SK-N-SH (cell line): ENCODE data around the gene SLC13A3. TPM values are rescaled to one million over a fixed set of nuclear protein-coding genes. Genes with fewer than 3 reads are reported as not detected.
A peak's percentile ranks its signal among the peaks of the same experiment; 100 is the strongest.

Experiments used
- CTCF ChIA-PET: fragments of 300-600, 350-600 bp; formaldehyde crosslinking; extraction: SDS; loops from one replicate; lab custom pipeline; 2021; lab: Yijun Ruan, JAX
- POLR2A ChIA-PET: fragments of 350-600 bp; sonication (Branson Sonifier 250); formaldehyde crosslinking; extraction: SDS; loops from one replicate; lab custom pipeline; 2020; ENCODE audit warnings: antibody characterized with exemption, inconsistent platforms; lab: Yijun Ruan, JAX
- DNase-seq: peaks from one replicate; pipeline ENCODE4 v3.0.0; 2012
- H2AFZ ChIP-seq: fragments of 200-600 bp; sonication (generic); 2 replicates; pipeline ENCODE4 v1.8.1; 2016; ENCODE audit warnings: antibody characterized with exemption, mild to moderate bottlenecking, low read depth
- H3F3A ChIP-seq: fragments of 200-600 bp; sonication (generic); replicated peaks from 2 replicates; pipeline ENCODE3; 2016; ENCODE audit warnings: antibody characterized with exemption, mild to moderate bottlenecking; ENCODE audit not compliant: insufficient read depth
- H3K27ac ChIP-seq, 2 experiments: fragments of 200-500 bp in 1 of 2; fragments of 200-600 bp in 1 of 2; sonication (Bioruptor generic) in 1 of 2; sonication (generic), shearing (Covaris generic) in 1 of 2; 2 replicates each; pipeline versions ENCODE4 v1.5.1 to v1.6.1; 2014 to 2016; ENCODE audit warnings: low read depth in 2 of 2, inconsistent platforms in 1 of 2, low read length in 1 of 2, mild to moderate bottlenecking in 1 of 2, mixed read lengths in 1 of 2
- H3K27me3 ChIP-seq: fragments of 200-600 bp; sonication (generic), shearing (Covaris generic); 2 replicates; pipeline ENCODE4 v1.6.1; 2016; ENCODE audit warnings: mixed run types; ENCODE audit not compliant: insufficient read depth
- H3K36me3 ChIP-seq, 2 experiments: fragments of 200-500 bp in 1 of 2; fragments of 200-600 bp in 1 of 2; sonication (Bioruptor generic) in 1 of 2; sonication (generic) in 1 of 2; replicated peaks in 1 of 2; 2 replicates each; pipeline versions ENCODE3 to v1.5.1; 2014 to 2016; ENCODE audit warnings: low read length in 1 of 2, mild to moderate bottlenecking in 1 of 2; ENCODE audit not compliant: insufficient read depth in 2 of 2, control insufficient read depth in 1 of 2
- H3K4me1 ChIP-seq, 2 experiments: fragments of 200-500 bp in 1 of 2; fragments of 200-600 bp in 1 of 2; sonication (Bioruptor generic) in 1 of 2; sonication (generic), shearing (Covaris generic) in 1 of 2; 2 replicates each; pipeline versions ENCODE4 v1.5.1 to v1.6.1; 2014 to 2016; ENCODE audit warnings: low read depth in 1 of 2, low read length in 1 of 2, mixed run types in 1 of 2; ENCODE audit not compliant: insufficient read depth in 2 of 2, control insufficient read depth in 1 of 2
- H3K4me2 ChIP-seq: fragments of 200-600 bp; sonication (generic), shearing (Covaris generic); 2 replicates; pipeline ENCODE4 v1.6.1; 2017; ENCODE audit warnings: mixed run types
- H3K4me3 ChIP-seq, 2 experiments: fragments of 200-500 bp in 1 of 2; fragments of 200-600 bp in 1 of 2; sonication (Bioruptor generic) in 1 of 2; sonication (generic), shearing (Covaris generic) in 1 of 2; 2 replicates each; pipeline versions ENCODE4 v1.5.1 to v1.8.1; 2014 to 2016; ENCODE audit warnings: low read depth in 2 of 2, inconsistent platforms in 1 of 2, low read length in 1 of 2, mild to moderate bottlenecking in 1 of 2, mixed read lengths in 1 of 2, moderate library complexity in 1 of 2
- H3K79me2 ChIP-seq: fragments of 200-600 bp; sonication (generic); 2 replicates; pipeline ENCODE4 v1.8.1; 2017; ENCODE audit warnings: mild to moderate bottlenecking; ENCODE audit not compliant: insufficient read depth
- H3K9ac ChIP-seq: fragments of 200-600 bp; sonication (generic); 2 replicates; pipeline ENCODE4 v1.6.1; 2017; ENCODE audit warnings: mixed run types
- H3K9me2 ChIP-seq: fragments of 200-600 bp; sonication (generic); 2 replicates; pipeline ENCODE4 v1.6.1; 2017; ENCODE audit warnings: mixed run types
- H3K9me3 ChIP-seq: fragments of 200-600 bp; sonication (generic); 2 replicates; pipeline ENCODE4 v1.6.1; 2017; ENCODE audit warnings: mixed run types, mild to moderate bottlenecking, moderate library complexity
- H4K20me1 ChIP-seq: fragments of 200-600 bp; sonication (generic); 2 replicates; pipeline ENCODE4 v1.6.1; 2017; ENCODE audit warnings: mild to moderate bottlenecking, mixed run types; ENCODE audit not compliant: insufficient read depth
- ELF1 ChIP-seq: IDR thresholded peaks from 2 replicates; pipeline ENCODE4 v1.4.0; 2012
- EP300 ChIP-seq, 2 experiments: IDR thresholded peaks; 2 replicates each; pipeline versions ENCODE4 v1.4.0 to v1.6.1; 2012; ENCODE audit warnings: borderline replicate concordance in 1 of 2, low read depth in 1 of 2, low read length in 1 of 2
- EZH2phosphoT487 ChIP-seq: fragments of 200-600 bp; sonication (generic); IDR thresholded peaks from 2 replicates; pipeline ENCODE4 v1.6.1; 2017; ENCODE audit warnings: low read depth, mixed run types, mild to moderate bottlenecking, antibody characterized with exemption, moderate library complexity, borderline replicate concordance
- FOSL2 ChIP-seq: IDR thresholded peaks from 2 replicates; pipeline ENCODE4 v1.4.0; 2012; ENCODE audit warnings: low read depth, mild to moderate bottlenecking, moderate library complexity, borderline replicate concordance
- GATA2 ChIP-seq: sonication (generic); formaldehyde crosslinking; IDR thresholded peaks from 2 replicates; pipeline ENCODE4 v1.5.0; 2020; ENCODE audit warnings: mild to moderate bottlenecking, missing genetic modification reagents
- IRF3 ChIP-seq: fragments of 150-350 bp; IDR thresholded peaks from 2 replicates; pipeline ENCODE4 v1.6.1; 2016; ENCODE audit warnings: mild to moderate bottlenecking, low read depth, low read length
- MAX ChIP-seq: IDR thresholded peaks from 2 replicates; pipeline ENCODE4 v1.4.0; 2012; ENCODE audit warnings: low read depth
- MEF2A ChIP-seq: IDR thresholded peaks from 2 replicates; pipeline ENCODE4 v1.4.0; 2012; ENCODE audit warnings: low read depth, borderline replicate concordance
- MXI1 ChIP-seq: IDR thresholded peaks from 2 replicates; pipeline ENCODE4 v1.6.1; 2012; ENCODE audit warnings: mild to moderate bottlenecking, low read depth, low read length, improper control_type of control experiment
- PBX3 ChIP-seq: IDR thresholded peaks from 2 replicates; pipeline ENCODE4; 2012
- RCOR1 ChIP-seq: fragments of 150-350 bp; IDR thresholded peaks from 2 replicates; pipeline ENCODE4 v1.6.1; 2017; ENCODE audit warnings: antibody characterized with exemption, low read length
- TCF12 ChIP-seq: IDR thresholded peaks from 2 replicates; pipeline ENCODE4 v1.4.0; 2012
- TEAD4 ChIP-seq: IDR thresholded peaks from 2 replicates; pipeline ENCODE4 v1.4.0; 2012; ENCODE audit warnings: mild to moderate bottlenecking, borderline replicate concordance; ENCODE audit not compliant: insufficient read depth
- USF1 ChIP-seq: IDR thresholded peaks from 2 replicates; pipeline ENCODE4 v1.4.0; 2012; ENCODE audit warnings: low read depth, borderline replicate concordance
- YY1 ChIP-seq: IDR thresholded peaks from 2 replicates; pipeline ENCODE4 v1.4.0; 2012; ENCODE audit warnings: low read depth, mild to moderate bottlenecking
- WGBS: methylation state at CpG from one replicate; pipeline ENCODE4 v1.1.6; 2017; ENCODE audit warnings: low lambda C conversion rate; 5-methylcytosine and 5-hydroxymethylcytosine counted together
- polyA plus RNA-seq, 3 experiments: library from polyadenylated mRNA; depleted of rRNA; stranded (reverse); fragments of >200 nt; gene quantifications; 2 replicates each; pipeline ENCODE4 v1.2.3, GENCODE V29; 2012

SLC13A3 gene
- polyA plus RNA-seq, 1 of the 3 experiments (the other 2 are of a cell fraction): 0.10 TPM

GRCh38 chr20:46688151-46689081 is 37.2 kb upstream of the SLC13A3 start:
- TF ChIP-seq TEAD4: no peak
- TF ChIP-seq MEF2A: no peak
- no peak for TF ChIP-seq YY1
- TF ChIP-seq RCOR1: 0 out of 2 replicates have a peak, but pooled peaks have one; percentile 19
- peak; percentile 60; the same call in 1 of the 2 replicates for TF ChIP-seq MAX
- no peak for TF ChIP-seq PBX3
- TF ChIP-seq ELF1: no peak
- TF ChIP-seq GATA2: no peak
- no peak for TF ChIP-seq EP300 (IDR thresholded peaks at IDR 0.05; ENCODE audit: borderline replicate concordance in 1 of 2, low read depth in 1 of 2, low read length in 1 of 2)
- no peak for TF ChIP-seq FOSL2
- TF ChIP-seq IRF3: no peak
- TF ChIP-seq TCF12: no peak
- no peak for TF ChIP-seq EZH2phosphoT487
- peak; percentile 93 for TF ChIP-seq MXI1
- TF ChIP-seq USF1: peak; percentile 59; the same call in 1 of the 2 replicates
- Histone ChIP-seq H3K27me3 (no peaks in the 10 kb centered on the region), H3K9ac (peak overlapping the region; percentile 89), H2AFZ (peak overlapping the region; percentile 71; the same call in 1 of the 2 replicates), H3F3A (peaks cover 4% of the 10 kb centered on the region), H3K4me1 (peaks cover 4 to 10% of the 10 kb centered on the region in 2 experiments; a peak in 3 of 4 replicates), H3K9me2 (no peaks in the 10 kb centered on the region), H3K4me2 (peak overlapping the region; percentile 88), H4K20me1 (0 out of 2 replicates have a peak, but pooled peaks cover 6% of the 10 kb centered on the region), H3K4me3 (peak overlapping the region; percentile 71 to 84), H3K36me3 (peaks cover 17 to 24% of the 10 kb centered on the region in 2 experiments), H3K9me3 (no peaks in the 10 kb centered on the region), H3K79me2 (peaks cover 53% of the 10 kb centered on the region), H3K27ac (peak overlapping the region; percentile 87 to 89)
- no peak for DNase-seq
- CTCF ChIA-PET: interaction anchor here (0.8 to 3.4 kb wide), 10 partner anchors 8 to 696 kb away, joined by 3 to 12 read pairs (median 4); no protein-coding TSS in a partner anchor
- 16% methylated on average over 20 of the region's 20 CpGs for WGBS
- POLR2A ChIA-PET: interaction anchor here (0.9 to 1.6 kb wide), 2 partner anchors 120 to 136 kb away, joined by 3 to 5 read pairs; no protein-coding TSS in a partner anchor
